Bronchial epithelial cell (primary cell): ENCODE results near the gene MTSS2. TPM values are rescaled to one million over a fixed set of nuclear protein-coding genes. Genes with fewer than 3 reads are reported as not detected.

ENCODE experiments used
- DNase-seq: peaks from one replicate; pipeline ENCODE4 v3.0.0-alpha.2; 2010; ENCODE audit warnings: low read depth
- FAIRE-seq: peaks from 2 replicates; lab custom pipeline; 2011; peaks lifted over from hg19 to GRCh38; lab: Jason Lieb, UNC
- H3K27me3 ChIP-seq: 2 replicates; pipeline ENCODE4 v1.5.1; 2011; ENCODE audit warnings: low read length; ENCODE audit not compliant: control insufficient read depth, insufficient read depth
- H3K36me3 ChIP-seq: 2 replicates; pipeline ENCODE4 v1.5.1; 2011; ENCODE audit warnings: low read length; ENCODE audit not compliant: control insufficient read depth, insufficient read depth
- H3K4me3 ChIP-seq: 2 replicates; pipeline ENCODE4 v1.5.1; 2011; ENCODE audit warnings: mild to moderate bottlenecking, low read depth, low read length, control low read depth
- CTCF ChIP-seq: IDR thresholded peaks from 2 replicates; pipeline ENCODE4 v1.5.1; 2011; ENCODE audit warnings: mild to moderate bottlenecking, moderate library complexity, low read length, control low read depth, inconsistent platforms; ENCODE audit not compliant: insufficient read depth, severe bottlenecking
- total RNA-seq: library from RNA; depleted of rRNA; stranded (reverse); fragments of >200 nt; gene quantifications from 2 replicates; pipeline ENCODE4 v1.2.1, GENCODE V29; 2014

The MTSS2 gene
- total RNA-seq, 1 donor from 2014 or later = 20.0 TPM

GRCh38 chr16:70681382-70682238 is 4.2 kb downstream of the MTSS2 start:
- H3K4me3 ChIP-seq = peak overlapping the region; percentile 10
- no peak for TF ChIP-seq CTCF
- no peaks in the 10 kb centered on the region for H3K27me3 ChIP-seq
- peaks cover 43% of the 10 kb centered on the region for H3K36me3 ChIP-seq
- DNase-seq (no peak), FAIRE-seq (no peak)

GRCh38 chr16:70680495-70681381 is 5.1 kb downstream of the MTSS2 start:
- FAIRE-seq (no peak), DNase-seq (no peak)
- H3K36me3 ChIP-seq = peaks cover 52% of the 10 kb centered on the region
- TF ChIP-seq CTCF = no peak
- no peaks in the 10 kb centered on the region for H3K27me3 ChIP-seq
- H3K4me3 ChIP-seq = no peak overlapping the region

GRCh38 chr16:70679671-70680494 is 6.0 kb downstream of the MTSS2 start:
- Histone ChIP-seq H3K4me3 (no peak overlapping the region), H3K36me3 (peaks cover 54% of the 10 kb centered on the region), H3K27me3 (no peaks in the 10 kb centered on the region)
- peak; percentile 34 for TF ChIP-seq CTCF
- DNase-seq (no peak), FAIRE-seq (no peak)

- Histone ChIP-seq H3K27me3 (no peaks in the 10 kb centered on the region), H3K36me3 (peaks cover 61% of the 10 kb centered on the region), H3K4me3 (no peak overlapping the region)
- FAIRE-seq (no peak), DNase-seq (no peak)
- TF ChIP-seq CTCF = no peak
Measured at GRCh38 chr16:70678898-70679670, 6.8 kb downstream of the MTSS2 start.
